Fibroblast of lung (primary cell): ENCODE results near the gene VWF. TPM values are rescaled to one million over a fixed set of nuclear protein-coding genes. Genes with fewer than 3 reads are reported as not detected.

Experiments
- DNase-seq, 2 donors: peaks; one replicate each; pipeline versions ENCODE4 v3.0.0 to v3.0.0-alpha.2; 2010; ENCODE audit warnings: low read depth in 2 of 2
- H2AFZ ChIP-seq: 2 replicates; pipeline ENCODE4 v1.5.1; 2012; ENCODE audit warnings: low read length, control low read depth, inconsistent platforms
- H3K27ac ChIP-seq: 2 replicates; pipeline ENCODE4 v1.5.1; 2011; ENCODE audit warnings: low read length, control low read depth; ENCODE audit not compliant: insufficient read depth
- H3K27me3 ChIP-seq: 2 replicates; pipeline ENCODE4 v1.5.1; 2011; ENCODE audit warnings: mild to moderate bottlenecking, low read length; ENCODE audit not compliant: control insufficient read depth, insufficient read depth
- H3K36me3 ChIP-seq: 2 replicates; pipeline ENCODE4 v1.5.1; 2011; ENCODE audit warnings: low read length; ENCODE audit not compliant: control insufficient read depth, insufficient read depth
- H3K4me1 ChIP-seq: 2 replicates; pipeline ENCODE4 v1.5.1; 2011; ENCODE audit warnings: low read length; ENCODE audit not compliant: control insufficient read depth, insufficient read depth; ENCODE audit errors: extremely low read depth
- H3K4me2 ChIP-seq: 2 replicates; pipeline ENCODE4 v1.5.1; 2011; ENCODE audit warnings: low read length, control low read depth; ENCODE audit not compliant: insufficient read depth; ENCODE audit errors: extremely low read depth
- H3K4me3 ChIP-seq, 4 experiments: fragments of 200-600 bp in 1 of 4; sonication (generic) in 1 of 4; replicated peaks in 1 of 4; 2 replicates each; pipeline ENCODE4 v1.5.1; 2011 to 2016; ENCODE audit warnings: low read length in 4 of 4, low read depth in 3 of 4, mild to moderate bottlenecking in 3 of 4, control low read depth in 2 of 4, inconsistent platforms in 1 of 4, mixed read lengths in 1 of 4; ENCODE audit not compliant: insufficient read depth in 1 of 4; ENCODE audit errors: control extremely low read depth in 1 of 4
- H3K79me2 ChIP-seq: 2 replicates; pipeline ENCODE4 v1.5.1; 2012; ENCODE audit warnings: mild to moderate bottlenecking, low read length, inconsistent platforms; ENCODE audit not compliant: control insufficient read depth, insufficient read depth
- H3K9ac ChIP-seq: 2 replicates; pipeline ENCODE4 v1.5.1; 2011; ENCODE audit warnings: mild to moderate bottlenecking, low read length, control low read depth; ENCODE audit not compliant: insufficient read depth
- H3K9me3 ChIP-seq: 2 replicates; pipeline ENCODE4 v1.5.1; 2012; ENCODE audit warnings: low read depth, low read length; ENCODE audit not compliant: control insufficient read depth, insufficient read depth
- H4K20me1 ChIP-seq: 2 replicates; pipeline ENCODE4 v1.5.1; 2011; ENCODE audit warnings: low read length; ENCODE audit not compliant: control insufficient read depth, insufficient read depth; ENCODE audit errors: extremely low read depth
- EZH2 ChIP-seq: IDR thresholded peaks from 2 replicates; pipeline ENCODE4 v1.5.1; 2012; ENCODE audit warnings: low read length, control low read depth, mild to moderate bottlenecking; ENCODE audit errors: missing control alignments
- polyA plus RNA-seq, 2 donors: library from polyadenylated mRNA; depleted of rRNA in 1 of 2; stranded (reverse) in 1 of 2; unstranded in 1 of 2; fragments of >200 nt; gene quantifications; 2 replicates each; pipeline ENCODE4 v1.2.1, GENCODE V29; 2011 to 2012; ENCODE audit warnings: missing spikeins in 1 of 2
- total RNA-seq: library from RNA; depleted of rRNA; stranded (reverse); fragments of >200 nt; gene quantifications from 2 replicates; pipeline ENCODE4 v1.2.1, GENCODE V29; 2014
- TF ChIP-seq, protein P1 (sequence below), 2 donors: IDR thresholded peaks in 1 of 2; conservative IDR thresholded peaks in 1 of 2; 1 replicate in 1 of 2; 2 replicates in 1 of 2; pipeline ENCODE4 v1.5.1; 2011 to 2012; ENCODE audit warnings: low read length in 2 of 2, control low read depth in 1 of 2, inconsistent platforms in 1 of 2, low read depth in 1 of 2, mild to moderate bottlenecking in 1 of 2

The VWF gene
- total and polyA plus RNA-seq, 2 donors (not counting 1 experiment from before 2014, with no cell fraction given), result 0.15 to 1.7 TPM

DNA sequence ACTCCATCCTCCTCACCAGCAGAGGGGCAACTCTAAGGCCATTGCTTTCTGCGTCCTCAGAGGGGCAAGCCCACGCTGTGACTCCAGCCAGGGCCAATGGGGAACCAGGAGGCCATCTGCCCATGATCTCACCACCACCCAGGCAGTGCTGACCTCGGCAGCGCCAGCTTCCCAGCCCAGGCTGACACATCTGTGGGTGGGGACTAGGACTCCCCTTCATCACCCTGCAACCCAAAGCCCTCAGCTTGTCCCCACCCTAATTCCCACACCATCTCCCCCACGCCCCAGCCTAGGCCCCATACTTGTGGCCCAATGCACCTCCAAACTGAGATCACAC lies 58.6 kb downstream of the VWF start:
- Histone ChIP-seq H3K79me2 (no peaks in the 10 kb centered on the region), H3K27me3 (no peaks in the 10 kb centered on the region), H2AFZ (no peak overlapping the region), H3K4me2 (no peak overlapping the region), H4K20me1 (no peaks in the 10 kb centered on the region), H3K4me1 (peaks cover 24% of the 10 kb centered on the region), H3K9me3 (no peaks in the 10 kb centered on the region), H3K9ac (no peak overlapping the region), H3K36me3 (no peaks in the 10 kb centered on the region), H3K27ac (no peak overlapping the region), H3K4me3 (no peak overlapping the region)
- TF ChIP-seq EZH2, result no peak
- TF ChIP-seq, protein P1, sequence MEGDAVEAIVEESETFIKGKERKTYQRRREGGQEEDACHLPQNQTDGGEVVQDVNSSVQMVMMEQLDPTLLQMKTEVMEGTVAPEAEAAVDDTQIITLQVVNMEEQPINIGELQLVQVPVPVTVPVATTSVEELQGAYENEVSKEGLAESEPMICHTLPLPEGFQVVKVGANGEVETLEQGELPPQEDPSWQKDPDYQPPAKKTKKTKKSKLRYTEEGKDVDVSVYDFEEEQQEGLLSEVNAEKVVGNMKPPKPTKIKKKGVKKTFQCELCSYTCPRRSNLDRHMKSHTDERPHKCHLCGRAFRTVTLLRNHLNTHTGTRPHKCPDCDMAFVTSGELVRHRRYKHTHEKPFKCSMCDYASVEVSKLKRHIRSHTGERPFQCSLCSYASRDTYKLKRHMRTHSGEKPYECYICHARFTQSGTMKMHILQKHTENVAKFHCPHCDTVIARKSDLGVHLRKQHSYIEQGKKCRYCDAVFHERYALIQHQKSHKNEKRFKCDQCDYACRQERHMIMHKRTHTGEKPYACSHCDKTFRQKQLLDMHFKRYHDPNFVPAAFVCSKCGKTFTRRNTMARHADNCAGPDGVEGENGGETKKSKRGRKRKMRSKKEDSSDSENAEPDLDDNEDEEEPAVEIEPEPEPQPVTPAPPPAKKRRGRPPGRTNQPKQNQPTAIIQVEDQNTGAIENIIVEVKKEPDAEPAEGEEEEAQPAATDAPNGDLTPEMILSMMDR (conservative IDR thresholded peaks at IDR 0.05 in 1 of 2, IDR thresholded peaks at IDR 0.05 in 1 of 2; ENCODE audit: low read depth in 1 of 2, low read length in 2 of 2), result no peak
- DNase-seq, result peak; percentile 15 to 32

DNA sequence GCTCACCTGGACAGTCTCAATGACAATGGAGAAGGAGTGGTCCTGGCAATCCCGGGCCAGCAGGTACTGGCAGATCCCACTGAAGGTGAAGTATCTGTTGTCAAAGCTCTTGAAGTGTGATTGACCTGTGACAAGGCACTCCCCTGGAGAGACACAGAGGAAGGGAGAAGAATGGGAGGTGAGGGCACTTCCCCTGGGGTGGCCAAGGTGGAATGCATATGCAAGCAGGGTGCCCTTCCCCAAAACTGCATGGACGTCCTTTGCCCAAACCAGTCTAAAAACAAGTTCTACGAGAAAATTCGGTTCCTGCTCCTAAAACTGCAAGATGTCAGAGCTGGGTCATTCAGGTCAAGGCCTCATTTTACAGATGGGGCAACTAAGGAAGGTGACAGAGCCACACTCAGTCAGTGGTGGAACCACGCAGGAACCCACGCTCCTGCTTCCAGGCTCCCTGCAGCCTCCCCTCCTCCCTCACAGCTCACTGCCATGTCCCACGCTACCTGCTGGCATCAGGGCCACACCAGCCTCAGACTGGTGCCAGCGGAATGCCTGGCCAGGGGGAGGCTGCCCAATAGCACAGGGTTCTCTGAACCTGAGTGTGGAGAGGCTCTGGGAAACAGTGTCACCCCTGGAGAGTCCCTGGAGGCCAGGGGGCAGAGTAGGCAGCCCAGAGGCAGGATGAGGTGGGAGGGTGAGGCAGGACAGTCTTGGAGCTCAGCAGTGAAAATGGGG lies 59.2 kb downstream of the VWF start:
- Histone ChIP-seq H3K4me2 (no peak overlapping the region), H3K79me2 (no peaks in the 10 kb centered on the region), H3K27ac (no peak overlapping the region), H3K9ac (no peak overlapping the region), H3K4me1 (peaks cover 23% of the 10 kb centered on the region), H4K20me1 (no peaks in the 10 kb centered on the region), H3K27me3 (no peaks in the 10 kb centered on the region), H2AFZ (no peak overlapping the region), H3K36me3 (no peaks in the 10 kb centered on the region), H3K9me3 (no peaks in the 10 kb centered on the region), H3K4me3 (no peak overlapping the region)
- no peak for DNase-seq
- no peak for TF ChIP-seq EZH2
- TF ChIP-seq, protein P1 (conservative IDR thresholded peaks at IDR 0.05 in 1 of 2, IDR thresholded peaks at IDR 0.05 in 1 of 2; ENCODE audit: low read depth in 1 of 2, low read length in 2 of 2), result no peak

DNA sequence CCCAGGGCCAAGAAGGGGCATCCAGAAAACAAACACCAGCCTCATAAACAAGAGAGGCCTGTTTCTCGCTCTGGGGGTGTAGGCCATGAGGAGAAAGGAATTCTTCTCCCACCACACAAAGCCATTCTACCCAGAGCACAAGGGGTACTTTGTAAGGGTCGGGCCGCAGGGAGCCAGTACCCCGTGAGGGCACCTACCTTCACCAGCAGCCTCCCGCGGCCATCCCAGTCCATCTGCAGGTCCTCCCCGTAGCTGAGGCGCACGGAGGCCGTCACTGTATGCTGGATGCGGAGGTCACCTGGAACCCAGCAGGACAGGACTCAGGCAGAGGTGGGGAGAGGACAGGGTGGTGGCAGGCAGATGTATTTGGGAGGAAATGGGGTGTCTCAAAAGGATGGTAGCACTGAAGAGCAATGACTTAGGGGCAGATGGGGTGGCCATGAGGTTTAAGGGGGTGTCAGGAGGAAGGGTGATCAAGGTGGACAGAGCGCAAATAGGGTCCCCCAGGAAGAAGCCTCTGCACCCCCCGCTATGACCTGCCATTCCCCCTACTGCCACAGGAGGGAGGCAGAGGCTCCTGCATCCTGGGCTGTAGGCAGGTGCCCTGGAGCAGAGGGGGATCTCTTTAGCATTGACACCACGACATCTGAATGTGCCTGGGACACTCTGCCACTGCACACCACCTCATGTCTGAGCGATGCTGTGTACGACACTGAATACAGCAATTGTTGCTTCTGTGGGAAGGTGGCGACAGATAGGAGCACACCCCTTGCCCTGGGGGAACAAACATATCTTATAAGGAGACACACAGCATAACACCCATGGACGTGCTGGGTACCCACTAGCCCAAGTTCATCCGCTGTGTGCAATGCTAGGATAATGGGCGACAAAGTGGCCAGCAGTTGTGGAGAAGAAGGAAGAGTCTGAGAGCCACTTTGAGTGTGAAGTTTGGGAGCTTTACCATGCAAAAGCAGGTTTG lies 61.4 kb downstream of the VWF start:
- Histone ChIP-seq H4K20me1 (no peaks in the 10 kb centered on the region), H3K4me3 (no peak overlapping the region), H2AFZ (no peak overlapping the region), H3K79me2 (no peaks in the 10 kb centered on the region), H3K9me3 (no peaks in the 10 kb centered on the region), H3K36me3 (no peaks in the 10 kb centered on the region), H3K4me2 (no peak overlapping the region), H3K9ac (no peak overlapping the region), H3K27me3 (no peaks in the 10 kb centered on the region), H3K27ac (no peak overlapping the region), H3K4me1 (peaks cover 10% of the 10 kb centered on the region)
- peak; percentile 34 to 55 for DNase-seq
- TF ChIP-seq EZH2, result no peak
- TF ChIP-seq, protein P1 (conservative IDR thresholded peaks at IDR 0.05 in 1 of 2, IDR thresholded peaks at IDR 0.05 in 1 of 2; ENCODE audit: low read depth in 1 of 2, low read length in 2 of 2), result peak; percentile 98 to 99
